ENCODE data around the gene PRDM16. TPM values are rescaled to one million over a fixed set of nuclear protein-coding genes. Genes with fewer than 3 reads are reported as not detected.

PRDM16 gene
- total and polyA plus RNA-seq, 2 of the 8 experiments (the other 6 are each of a cell fraction or from before 2014, with no cell fraction given) = 0.39 to 0.43 TPM

- TF ChIP-seq RXRA (IDR thresholded peaks at IDR 0.05; ENCODE audit: insufficient read depth, low read depth, low read length) (no peak), POLR2A (IDR thresholded peaks at IDR 0.05; ENCODE audit: control extremely low read depth in 1 of 2, low read depth in 2 of 2, low read length in 2 of 2) (no peak), YY1 (IDR thresholded peaks at IDR 0.05; ENCODE audit: low read depth, low read length) (no peak), CHD2 (IDR thresholded peaks at IDR 0.05; ENCODE audit: low read length) (no peak), CTBP2 (IDR thresholded peaks at IDR 0.05; ENCODE audit: borderline replicate concordance, insufficient read depth, insufficient read length, low read length) (no peak), CBX8 (IDR thresholded peaks at IDR 0.05; ENCODE audit: borderline replicate concordance, low read depth, low read length) (no peak), FOSL1 (IDR thresholded peaks at IDR 0.05; ENCODE audit: insufficient read depth, low read depth, low read length) (no peak)
Measured at GRCh38 chr1:3383679-3384078, 314.7 kb downstream of the PRDM16 start (continued).

All from H1 (cell line).